Limb (tissue), 2 donors: ENCODE data around the gene ARMH3.

Source experiments
- DNase-seq, 2 donors: peaks; one replicate each; pipeline ENCODE4 v3.0.0-alpha.2; 2016; ENCODE audit errors: extremely low spot score in 2 of 2

Gene ARMH3

DNA sequence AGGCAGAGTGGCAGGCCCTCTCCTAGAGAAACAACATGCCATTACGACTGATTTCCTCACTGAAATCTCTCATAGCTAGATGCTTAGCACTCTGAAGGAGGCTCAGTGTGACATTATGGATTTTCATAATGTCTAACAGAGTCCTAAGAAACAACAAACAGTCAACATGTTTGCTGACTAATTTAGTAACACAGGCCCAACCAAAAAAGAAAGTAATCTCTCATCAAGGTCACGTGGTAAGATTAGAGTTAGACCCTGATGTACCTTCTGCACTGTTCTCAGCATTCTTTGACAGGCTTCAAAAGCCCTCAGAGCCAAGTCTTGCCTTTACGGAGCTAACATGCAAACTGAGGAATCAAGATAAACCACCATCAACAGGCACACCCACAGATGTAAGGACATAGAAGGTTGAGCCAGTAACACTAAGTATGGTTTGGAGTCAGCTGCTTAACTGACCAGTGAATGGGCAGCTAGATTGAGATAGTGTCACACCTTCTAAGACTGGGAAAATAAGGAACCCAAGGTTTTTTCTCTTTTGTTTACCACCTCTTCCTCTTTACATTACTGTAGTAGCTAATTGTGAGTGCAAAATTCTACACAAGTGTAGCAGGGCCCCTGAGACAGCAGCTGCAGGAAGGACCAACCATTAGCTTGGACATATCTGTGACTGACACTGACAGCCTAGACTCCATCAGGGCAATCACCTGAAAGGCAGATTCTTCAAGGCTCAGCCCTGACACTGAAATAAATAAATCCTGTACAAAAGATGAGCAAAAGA, 197.1 kb downstream of the ARMH3 start:
- no peak for DNase-seq

DNA sequence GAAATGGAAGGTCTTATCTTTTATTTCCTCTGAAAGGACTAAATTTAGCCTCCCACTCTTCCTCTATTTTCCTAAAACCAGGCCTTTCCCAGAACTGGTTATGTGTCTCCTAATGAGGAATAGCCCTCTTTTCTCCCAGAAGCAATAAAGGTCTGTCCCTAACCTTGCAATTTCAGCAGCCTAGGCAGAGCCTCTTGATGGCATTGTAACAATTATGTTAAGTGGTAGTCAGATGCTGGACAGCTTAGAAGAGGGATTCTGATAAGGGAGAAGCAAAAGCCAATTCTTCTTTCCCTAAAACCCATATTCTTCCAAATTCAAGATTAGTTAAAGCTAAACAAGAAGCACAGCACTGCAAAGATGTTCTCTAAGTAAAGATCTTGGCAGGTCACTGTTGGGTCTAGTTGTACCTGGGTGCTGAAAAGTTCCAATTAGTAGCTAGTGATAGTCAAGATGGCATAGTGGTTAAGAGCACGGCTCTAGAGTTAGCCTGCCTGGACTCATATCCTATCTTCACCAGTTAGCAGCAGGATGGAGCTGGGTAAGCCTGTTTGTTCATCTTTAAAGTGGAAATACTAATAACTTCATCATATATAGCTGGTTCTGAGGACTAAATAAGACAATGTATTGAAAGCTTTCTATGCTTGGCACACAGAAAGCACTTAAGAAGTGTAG, 198.0 kb downstream of the ARMH3 start:
- no peak for DNase-seq

DNA sequence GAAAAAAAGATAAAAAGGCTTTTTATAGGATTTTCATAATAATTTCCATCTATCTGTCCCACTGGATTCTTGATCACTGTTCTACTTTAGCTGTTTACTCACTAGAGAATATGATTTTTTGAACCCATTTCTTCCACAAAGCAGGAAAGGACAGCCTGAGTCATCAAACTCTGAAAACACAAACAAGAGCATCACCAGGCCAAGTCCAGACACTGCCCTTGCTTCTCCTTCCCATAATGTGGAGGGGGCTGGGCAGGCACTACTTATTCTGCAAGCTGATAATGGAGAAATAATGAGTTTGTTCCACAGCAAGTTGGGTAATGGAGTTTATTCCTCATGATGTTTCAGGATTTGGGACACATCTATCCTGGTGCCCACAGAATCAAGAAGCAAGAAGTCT, 199.3 kb downstream of the ARMH3 start:
- DNase-seq: no peak

DNA sequence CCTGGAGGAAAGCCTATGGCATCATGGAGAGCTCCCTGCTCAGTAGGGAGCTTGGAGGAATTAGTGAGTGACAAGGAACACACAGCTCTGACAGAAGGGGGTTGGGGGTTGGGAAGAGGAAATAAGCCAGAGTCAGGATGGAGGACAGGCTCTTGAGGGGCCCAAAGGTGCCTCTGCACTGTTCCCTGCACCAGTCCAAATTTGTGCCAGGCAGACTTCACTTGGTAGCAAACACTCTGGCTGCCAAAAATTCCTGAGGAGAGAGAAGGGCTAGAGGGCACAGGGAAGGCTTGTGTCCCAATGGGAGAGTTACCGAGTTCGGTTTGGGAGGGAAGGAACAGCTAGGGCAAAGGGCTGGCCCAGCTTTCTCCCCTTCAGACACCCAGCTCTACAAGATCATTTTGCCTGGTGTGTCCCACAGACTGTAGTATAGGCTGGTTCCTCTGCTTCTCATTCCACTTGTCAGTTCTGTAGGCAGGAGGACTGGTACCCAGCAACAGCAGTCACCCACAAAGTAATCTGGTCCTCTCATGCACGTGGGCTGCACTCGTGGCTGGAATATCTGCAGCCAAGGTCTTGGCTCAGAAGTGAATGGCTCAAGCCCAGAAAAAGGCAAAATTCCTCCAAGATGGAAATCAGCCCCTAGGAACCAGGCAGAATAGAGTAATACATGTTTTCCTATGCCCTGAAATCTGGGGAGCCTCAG, 204.4 kb downstream of the ARMH3 start:
- DNase-seq: no peak

DNA sequence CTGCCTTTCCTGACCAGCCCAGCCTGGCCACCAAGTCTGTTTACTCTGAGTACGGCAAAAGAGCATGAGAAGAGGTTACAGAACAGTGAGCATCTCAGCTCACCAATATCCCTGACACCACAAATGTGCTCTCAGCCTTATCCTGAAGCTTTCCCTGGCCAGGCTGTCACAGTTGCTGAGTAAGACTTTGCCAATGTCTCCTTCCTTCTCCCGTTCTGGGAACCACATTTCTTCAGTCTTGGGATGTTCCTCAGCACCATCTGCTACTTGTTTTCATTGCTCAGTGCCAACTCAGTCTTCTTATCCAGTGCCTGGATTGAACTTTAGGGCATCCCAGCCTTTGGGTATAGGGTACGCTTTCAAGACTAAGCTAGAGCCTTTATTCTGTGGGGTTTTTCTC, 205.2 kb downstream of the ARMH3 start:
- DNase-seq: no peak

DNA sequence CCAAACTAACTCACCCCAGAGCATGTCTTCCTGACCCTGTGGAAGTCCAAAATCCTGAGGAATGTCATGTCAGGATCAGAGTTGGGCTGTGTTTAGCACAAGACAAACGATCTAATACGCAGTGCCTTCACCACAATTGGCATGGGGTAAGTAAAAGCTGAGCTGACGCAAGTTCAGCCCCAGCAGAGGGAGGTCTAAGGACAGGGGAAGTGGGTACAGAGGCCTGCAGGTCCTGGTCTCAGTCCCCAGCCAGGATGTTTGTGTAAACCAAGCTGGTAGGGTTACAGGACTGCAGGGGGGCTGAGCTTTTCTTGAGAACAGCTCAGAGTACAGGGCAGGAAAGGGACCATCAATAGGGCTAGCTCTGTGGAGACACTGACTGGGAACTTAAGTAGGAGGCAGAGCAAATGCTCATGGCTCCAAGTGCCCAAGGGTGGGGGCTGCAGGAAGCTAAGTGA, 207.1 kb downstream of the ARMH3 start:
- DNase-seq: no peak

DNA sequence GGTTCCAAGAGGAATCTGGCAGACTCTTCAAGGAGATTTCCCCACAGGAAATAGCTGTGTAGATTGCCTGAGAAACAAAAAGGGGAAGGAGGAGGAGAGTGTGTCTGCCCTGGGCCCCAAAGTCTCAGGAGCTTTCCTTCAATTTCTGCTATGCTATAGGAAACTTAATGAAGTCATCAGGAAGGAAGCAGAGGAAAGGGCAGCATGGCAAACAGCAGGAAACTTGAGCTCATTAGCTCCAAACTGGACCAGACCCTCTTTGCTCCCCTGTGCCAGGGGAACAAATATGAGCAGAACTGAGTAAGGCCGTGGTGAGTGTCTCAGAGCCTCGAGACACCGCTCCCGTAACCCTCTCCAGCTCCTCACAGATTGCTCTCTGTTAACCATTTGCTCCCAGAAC, 207.6 kb downstream of the ARMH3 start:
- DNase-seq: no peak

DNA sequence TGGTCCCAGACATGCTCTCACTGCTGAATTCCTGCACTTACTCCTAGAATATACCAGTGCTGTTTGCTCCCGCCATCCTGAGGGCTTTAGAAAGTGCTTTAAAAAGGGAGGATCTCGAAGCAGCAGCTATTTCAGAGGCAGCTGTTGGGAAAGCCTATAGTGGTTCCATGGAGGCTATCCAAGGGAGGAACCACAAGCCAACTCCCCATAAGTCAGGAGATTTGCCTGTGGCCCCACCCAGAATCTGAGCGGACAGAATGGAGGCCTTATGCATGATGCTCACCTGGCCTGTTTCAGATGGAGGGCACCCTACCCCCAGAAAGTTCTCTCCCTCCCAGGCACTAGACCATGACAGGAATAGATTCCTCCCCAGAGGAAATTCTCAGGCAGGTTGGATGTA, 210.1 kb downstream of the ARMH3 start:
- DNase-seq: no peak

DNA sequence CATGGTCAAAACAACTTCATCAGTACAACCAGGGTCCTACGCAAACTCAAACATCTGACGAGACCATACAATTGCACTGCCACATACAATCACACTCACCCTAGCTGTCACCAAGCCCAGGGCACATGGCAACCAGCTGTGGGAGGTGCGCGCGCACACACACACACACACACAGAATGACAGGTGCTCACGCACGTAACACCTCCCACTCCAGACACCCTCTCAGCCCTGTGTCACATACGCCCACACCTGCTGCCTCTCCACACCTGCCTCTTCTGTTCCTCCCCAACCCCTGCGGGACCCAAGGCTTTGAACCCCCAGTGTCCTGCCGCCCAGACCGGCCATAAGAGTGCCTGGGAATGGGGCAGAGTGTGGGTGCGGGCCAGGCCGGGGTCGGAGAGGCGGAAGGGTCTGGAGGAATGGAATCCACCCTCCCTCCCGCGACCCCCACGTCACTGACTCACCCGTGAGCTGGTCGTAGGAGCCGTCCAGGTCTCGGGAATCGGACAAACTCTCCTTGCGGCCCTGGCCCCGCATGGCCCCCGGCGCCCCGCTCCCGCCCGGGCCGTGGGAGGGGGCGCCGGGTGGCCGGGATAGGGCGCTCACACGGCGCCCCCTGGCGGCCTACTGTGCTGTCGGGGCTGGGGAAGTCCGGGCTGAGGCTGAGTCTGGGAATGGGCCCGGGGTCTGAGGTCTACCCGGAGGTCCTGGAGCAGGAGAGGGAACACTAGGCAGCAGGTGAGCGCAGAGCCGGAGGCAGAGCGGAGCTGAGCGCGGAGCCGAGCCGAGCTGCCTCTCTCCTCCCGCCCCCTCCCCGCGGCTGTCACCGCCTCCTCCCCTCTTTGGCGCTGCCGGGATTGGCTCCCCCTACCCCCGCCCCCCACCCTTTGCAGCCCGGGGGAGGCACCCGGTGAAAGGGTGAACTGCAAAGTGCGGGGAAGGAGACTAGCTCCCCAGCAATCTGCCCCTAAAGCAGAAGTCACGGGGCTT, 212.6 kb downstream of the ARMH3 start, which contains the start of gene KCNIP2:
Gene KCNIP2, minus strand, starts transcription at position 769 of the 990 bp plus-strand sequence. Its CDS starts 232 bp downstream, at position 537.
- DNase-seq: peak in 1 of 2 donors; percentile 62

DNA sequence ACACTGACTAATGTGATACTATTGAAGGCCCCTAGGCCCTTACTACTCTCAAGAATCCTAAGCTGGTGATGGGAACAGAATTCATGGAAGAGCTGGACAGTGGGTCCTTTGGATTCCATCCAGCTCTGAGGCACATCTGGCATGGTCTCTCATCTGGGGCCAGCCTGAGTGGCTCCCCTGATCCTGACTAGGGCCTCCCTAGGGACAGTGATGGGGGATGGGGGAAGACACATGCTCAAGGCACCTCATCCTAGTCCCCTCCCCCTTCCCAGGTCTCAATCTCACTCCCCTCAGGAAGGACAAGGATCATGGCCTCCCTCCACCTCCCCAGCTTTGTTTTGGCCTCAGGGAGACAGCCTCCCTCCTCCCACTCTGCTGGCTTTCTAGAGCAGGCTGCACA, 214.1 kb downstream of the ARMH3 start:
- DNase-seq: no peak

DNA sequence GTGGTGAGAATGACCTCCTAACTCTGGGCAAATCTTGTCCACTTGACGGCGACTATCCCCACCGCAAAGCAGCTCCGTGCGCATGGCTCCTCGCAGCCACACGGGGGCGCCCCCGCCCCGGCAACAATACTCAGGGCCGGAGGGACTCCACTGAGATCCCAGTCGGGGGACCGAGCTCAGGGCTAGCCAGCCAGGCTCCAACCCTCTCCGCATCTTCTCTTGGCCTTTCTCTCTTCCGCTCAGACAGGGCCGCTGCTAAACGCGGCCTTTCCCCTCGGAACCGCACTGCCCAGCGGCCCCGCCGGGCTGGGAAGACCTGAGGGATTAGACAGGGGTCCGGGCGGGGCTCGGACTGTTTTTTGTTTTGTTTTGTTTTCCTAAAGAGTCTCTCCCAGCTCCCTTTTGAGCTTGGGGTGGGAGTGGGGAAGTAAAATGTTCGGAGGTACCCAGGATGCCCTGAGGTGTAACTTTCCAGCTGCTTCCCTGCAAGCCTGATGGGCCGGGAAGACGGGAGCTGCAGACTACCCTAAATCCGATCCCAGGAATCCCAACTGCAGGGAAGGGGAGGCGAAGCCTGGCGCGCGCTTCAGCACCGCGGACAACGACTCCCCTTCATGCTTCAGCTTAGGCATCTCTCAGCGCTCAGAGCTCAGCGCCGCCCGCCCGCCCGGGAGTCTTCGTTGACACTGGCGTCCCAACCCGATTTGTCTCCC, 215.1 kb downstream of the ARMH3 start:
- peak; percentile 87 to 88 for DNase-seq

DNA sequence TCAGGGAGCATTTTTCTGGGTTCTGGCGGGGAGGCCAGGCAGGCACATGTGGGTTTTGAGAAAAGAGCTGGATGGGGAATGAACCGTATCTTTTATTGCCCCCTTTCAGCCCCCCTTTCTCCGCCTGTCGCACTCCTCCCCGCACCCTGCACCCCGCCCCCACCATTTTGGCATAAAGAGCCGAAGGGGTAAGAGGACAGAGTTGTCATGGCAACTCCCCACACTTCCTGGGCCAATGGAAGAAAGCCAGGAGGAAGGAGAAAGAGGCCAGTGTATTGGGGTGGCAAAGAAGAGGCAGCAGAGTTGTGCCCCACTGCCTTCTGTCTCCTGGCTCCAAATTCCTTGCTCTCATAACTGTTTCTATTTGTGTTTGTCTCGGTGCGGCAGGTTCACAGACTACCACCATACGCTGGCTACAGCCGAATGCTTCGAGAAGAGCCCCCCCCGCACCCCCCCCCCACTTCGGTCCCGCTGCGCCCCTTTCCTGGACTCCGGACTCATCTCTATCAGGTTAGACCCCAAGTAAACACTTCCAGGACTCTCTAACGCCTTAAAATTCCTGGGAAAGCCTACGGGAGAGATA, 215.8 kb downstream of the ARMH3 start:
- DNase-seq: peak in 1 of 2 donors; percentile 57

DNA sequence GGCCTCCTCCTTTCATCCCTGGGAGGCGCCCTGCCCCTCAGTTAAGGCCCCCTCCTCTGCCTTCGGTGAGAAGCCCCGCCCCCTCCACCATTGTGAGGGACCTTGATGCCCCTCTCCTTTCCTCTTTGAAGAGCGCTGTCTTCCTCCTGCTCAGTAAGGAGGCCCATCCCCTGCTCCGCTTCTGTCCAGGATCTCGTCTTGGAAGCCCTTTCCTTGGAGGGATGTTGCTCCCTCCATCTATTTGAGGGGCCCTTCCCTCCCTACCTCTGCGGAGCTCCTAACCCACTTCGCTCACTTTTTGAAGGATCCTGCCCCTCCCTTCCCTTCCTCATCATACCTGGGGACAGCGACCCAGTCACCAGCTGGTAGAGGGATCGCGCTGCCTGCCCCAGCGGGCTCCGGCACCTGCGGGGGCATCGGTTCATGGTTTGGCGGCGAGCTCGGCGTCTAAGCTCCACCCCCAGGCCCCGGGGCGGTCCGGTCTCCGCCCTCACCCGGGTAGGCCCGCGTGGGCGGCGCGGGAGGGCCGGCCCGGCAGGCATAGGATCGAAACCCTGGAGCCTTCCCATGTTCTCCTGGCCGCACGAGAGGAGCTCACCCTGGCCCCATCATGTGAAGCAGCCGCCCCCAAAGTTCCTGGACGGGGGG, 216.4 kb downstream of the ARMH3 start:
- DNase-seq: peak in 1 of 2 donors; percentile 64

DNA sequence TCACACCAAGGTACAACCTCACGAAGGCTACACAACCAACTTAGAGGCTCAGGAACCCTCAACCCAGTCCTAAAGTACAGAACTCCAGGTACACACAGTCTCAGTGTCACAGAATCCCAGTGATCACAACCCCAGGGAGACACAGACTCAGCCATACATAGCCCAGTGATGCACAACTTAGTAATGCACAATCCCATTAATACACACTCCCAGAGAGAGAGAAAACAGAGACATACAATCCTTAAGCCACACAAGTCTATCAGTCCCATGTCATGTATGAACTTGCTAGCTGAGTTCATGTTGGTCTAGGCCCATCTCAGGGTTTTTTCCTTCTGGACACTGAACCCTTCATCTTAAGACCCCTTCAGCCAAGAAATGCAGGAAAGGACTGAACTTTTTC, 217.0 kb downstream of the ARMH3 start:
- no peak for DNase-seq

DNA sequence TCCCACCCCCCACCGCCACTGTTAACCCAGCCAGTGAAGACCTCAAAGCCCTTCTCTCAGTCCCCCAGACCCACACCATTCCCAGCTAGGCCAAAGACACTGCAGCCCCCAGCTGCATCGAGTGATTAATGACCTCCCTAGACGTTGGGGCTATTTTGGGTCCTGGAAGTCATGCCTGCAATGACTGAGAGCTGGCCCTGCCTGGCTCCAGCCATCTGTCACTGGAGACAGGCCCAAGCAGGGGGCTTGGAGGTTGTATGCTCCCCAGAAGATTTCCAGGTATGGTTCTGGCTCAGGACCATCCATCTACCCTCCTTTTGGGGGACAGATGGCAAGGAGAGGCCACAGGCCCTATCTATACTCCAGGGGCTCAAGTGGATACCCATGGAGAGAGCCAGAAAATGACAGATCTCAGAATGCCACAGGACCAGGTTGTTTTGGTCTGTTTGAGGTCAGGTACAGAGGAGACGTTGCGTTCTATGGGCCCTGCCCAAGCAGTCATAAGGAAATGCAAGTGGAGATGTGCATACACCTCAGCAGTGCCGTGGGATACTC, 217.5 kb downstream of the ARMH3 start:
- no peak for DNase-seq

DNA sequence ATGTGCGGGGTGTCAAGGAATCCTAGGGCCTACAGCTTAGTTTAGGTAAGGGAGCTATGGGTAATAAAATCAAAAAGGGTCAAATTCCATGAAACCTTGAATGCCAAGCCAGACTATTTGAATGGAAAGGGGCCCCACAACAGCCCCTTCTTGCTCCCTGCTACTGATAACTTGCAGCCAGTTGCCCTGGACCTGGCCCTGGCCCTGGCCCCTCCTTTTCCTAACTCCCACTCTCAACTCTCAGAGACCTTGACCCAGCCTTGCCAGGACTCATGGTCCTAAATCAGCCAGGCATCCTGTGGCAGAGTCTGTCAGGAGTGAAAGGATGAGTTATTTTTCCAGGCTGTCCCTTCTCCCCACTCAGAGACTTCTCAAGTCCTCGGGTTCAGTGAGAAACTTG, 218.2 kb downstream of the ARMH3 start:
- DNase-seq: no peak

DNA sequence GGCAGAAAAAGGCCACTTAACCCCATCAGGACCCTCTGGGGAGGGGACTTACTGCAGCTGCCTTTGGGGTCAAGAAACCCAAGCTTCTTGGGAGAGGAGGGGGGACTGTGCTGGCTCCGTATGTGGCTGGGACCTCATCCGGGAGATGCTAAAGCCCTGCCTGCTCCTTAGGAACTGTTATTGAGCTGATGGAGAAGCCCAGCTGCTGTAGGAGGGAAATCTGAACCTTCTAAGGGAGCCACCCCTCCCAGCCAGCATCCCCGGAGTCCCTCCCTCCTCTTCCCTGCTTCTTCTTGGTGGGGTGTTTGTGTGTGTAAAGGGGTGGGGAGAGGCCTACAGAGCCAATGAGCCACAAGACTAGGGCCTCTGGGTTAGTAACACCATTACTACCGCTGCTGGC, 220.6 kb downstream of the ARMH3 start:
- DNase-seq: no peak

DNA sequence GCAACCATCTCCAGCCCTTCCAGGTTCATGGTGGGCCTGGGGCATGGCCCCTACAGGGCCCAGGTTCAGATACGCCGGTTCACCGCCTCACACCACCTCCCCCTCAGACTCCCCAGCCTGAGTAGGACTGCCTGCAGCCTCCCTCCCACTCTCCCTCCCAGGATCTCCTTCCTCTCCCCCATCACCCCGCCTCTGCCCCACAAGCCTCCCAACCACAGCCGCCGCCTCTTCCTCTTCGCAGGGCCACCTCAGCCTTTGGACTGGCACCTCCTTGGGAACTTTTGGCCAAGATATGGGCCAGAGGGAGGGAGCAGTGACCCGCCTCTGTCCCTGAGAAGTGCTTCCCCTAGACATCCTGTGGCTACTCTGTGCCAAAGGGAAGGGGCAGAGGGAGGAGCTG, 221.6 kb downstream of the ARMH3 start:
- no peak for DNase-seq

DNA sequence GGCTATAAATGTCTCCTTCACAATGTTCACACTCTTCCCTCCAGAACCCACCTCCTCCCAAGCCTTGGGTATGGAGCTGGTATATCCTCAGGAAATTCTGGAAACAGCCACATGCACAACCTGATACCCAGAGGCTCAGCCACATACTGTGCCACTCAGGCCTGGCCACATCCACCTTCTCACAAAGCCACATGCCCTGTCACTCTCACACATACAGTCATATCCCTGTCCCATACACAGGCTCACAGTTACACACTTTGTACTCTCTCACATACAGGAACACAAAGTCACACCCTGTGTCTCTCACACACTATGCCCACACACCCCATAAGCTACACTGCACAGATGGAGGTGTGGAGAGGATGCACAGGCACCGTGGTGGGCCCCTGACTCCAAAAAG, 222.5 kb downstream of the ARMH3 start:
- DNase-seq: no peak
